ENCODE data around the gene ATF6. TPM values are rescaled to one million over a fixed set of nuclear protein-coding genes. Genes with fewer than 3 reads are reported as not detected.

The ATF6 gene
- total RNA-seq, 1 experiment from 2014 or later, result 16.4 TPM

DNA sequence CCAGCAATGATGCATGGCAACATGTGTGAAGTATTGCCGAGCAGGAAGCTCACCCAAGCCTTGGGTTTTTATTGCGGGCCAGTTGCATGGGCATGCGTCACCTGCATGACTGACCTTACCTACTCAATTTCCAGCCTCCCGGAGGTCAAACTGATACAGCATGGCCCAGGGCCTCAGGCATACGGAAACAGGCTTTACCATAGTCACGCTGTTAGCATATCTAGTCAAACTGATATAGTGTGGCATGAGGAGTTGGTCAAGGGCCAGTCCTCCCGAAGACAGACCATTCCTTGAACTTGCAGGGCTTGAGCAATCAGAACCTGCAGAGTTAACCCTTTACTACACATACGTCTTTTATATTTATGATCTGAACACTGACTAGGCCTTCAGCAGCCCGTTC lies 22.9 kb upstream of the ATF6 start:
- Histone ChIP-seq H3K27ac (ENCODE audit: low read length) (no peak overlapping the region), H3K9me3 (ENCODE audit: control insufficient read depth, insufficient read depth, low read depth, low read length) (no peaks in the 10 kb centered on the region), H3K4me1 (ENCODE audit: control insufficient read depth, insufficient read depth, low read length) (no peaks in the 10 kb centered on the region), H3K36me3 (ENCODE audit: control insufficient read depth, insufficient read depth, low read length) (no peaks in the 10 kb centered on the region), H3K4me3 (ENCODE audit: low read depth in 2 of 2, low read length in 2 of 2) (no peak overlapping the region), H3K27me3 (ENCODE audit: control insufficient read depth, insufficient read depth, low read length) (no peaks in the 10 kb centered on the region)
- BruUV-seq (replicated peaks), result no TSS peak
- TF ChIP-seq, protein P1, sequence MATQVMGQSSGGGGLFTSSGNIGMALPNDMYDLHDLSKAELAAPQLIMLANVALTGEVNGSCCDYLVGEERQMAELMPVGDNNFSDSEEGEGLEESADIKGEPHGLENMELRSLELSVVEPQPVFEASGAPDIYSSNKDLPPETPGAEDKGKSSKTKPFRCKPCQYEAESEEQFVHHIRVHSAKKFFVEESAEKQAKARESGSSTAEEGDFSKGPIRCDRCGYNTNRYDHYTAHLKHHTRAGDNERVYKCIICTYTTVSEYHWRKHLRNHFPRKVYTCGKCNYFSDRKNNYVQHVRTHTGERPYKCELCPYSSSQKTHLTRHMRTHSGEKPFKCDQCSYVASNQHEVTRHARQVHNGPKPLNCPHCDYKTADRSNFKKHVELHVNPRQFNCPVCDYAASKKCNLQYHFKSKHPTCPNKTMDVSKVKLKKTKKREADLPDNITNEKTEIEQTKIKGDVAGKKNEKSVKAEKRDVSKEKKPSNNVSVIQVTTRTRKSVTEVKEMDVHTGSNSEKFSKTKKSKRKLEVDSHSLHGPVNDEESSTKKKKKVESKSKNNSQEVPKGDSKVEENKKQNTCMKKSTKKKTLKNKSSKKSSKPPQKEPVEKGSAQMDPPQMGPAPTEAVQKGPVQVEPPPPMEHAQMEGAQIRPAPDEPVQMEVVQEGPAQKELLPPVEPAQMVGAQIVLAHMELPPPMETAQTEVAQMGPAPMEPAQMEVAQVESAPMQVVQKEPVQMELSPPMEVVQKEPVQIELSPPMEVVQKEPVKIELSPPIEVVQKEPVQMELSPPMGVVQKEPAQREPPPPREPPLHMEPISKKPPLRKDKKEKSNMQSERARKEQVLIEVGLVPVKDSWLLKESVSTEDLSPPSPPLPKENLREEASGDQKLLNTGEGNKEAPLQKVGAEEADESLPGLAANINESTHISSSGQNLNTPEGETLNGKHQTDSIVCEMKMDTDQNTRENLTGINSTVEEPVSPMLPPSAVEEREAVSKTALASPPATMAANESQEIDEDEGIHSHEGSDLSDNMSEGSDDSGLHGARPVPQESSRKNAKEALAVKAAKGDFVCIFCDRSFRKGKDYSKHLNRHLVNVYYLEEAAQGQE (IDR thresholded peaks at IDR 0.05; ENCODE audit: insufficient read depth in 1 of 2, low read depth in 2 of 2, low read length in 1 of 2), result no peak
- no peak for TF ChIP-seq POLR2AphosphoS5 (IDR thresholded peaks at IDR 0.05; ENCODE audit: low read depth, low read length)
- TF ChIP-seq, protein P2, sequence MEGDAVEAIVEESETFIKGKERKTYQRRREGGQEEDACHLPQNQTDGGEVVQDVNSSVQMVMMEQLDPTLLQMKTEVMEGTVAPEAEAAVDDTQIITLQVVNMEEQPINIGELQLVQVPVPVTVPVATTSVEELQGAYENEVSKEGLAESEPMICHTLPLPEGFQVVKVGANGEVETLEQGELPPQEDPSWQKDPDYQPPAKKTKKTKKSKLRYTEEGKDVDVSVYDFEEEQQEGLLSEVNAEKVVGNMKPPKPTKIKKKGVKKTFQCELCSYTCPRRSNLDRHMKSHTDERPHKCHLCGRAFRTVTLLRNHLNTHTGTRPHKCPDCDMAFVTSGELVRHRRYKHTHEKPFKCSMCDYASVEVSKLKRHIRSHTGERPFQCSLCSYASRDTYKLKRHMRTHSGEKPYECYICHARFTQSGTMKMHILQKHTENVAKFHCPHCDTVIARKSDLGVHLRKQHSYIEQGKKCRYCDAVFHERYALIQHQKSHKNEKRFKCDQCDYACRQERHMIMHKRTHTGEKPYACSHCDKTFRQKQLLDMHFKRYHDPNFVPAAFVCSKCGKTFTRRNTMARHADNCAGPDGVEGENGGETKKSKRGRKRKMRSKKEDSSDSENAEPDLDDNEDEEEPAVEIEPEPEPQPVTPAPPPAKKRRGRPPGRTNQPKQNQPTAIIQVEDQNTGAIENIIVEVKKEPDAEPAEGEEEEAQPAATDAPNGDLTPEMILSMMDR (IDR thresholded peaks at IDR 0.05), result no peak
- no peak for TF ChIP-seq SIN3A (IDR thresholded peaks at IDR 0.05; ENCODE audit: borderline replicate concordance, insufficient read depth, low read depth, low read length)
- TF ChIP-seq TCF7L2 (IDR thresholded peaks at IDR 0.05; ENCODE audit: low read depth, low read length), result no peak
- ATAC-seq (no peak), DNase-seq (ENCODE audit: low read depth, low spot score) (no peak)
- ChIA-PET POLR2A (no interaction called here), CTCF (interaction anchor here (1.0 to 1.5 kb wide), 2 partner anchors 256 to 294 kb away, joined by 4 to 16 read pairs; no protein-coding TSS in a partner anchor)
- in situ Hi-C loops (cut with HindIII; ENCODE audit: low pct_unique_long_range_greater_than_20kb, low sequenced_read_pairs), result loop anchor here (25.0 kb wide), 1 partner anchor 206 kb away; the partner anchor contains the start of gene FCGR3A
- intact Hi-C loops (cut with micrococcal nuclease; ENCODE audit: unreplicated experiment), result loop anchor here (10.0 kb wide), 2 partner anchors 208 to 258 kb away; no protein-coding TSS in a partner anchor

DNA sequence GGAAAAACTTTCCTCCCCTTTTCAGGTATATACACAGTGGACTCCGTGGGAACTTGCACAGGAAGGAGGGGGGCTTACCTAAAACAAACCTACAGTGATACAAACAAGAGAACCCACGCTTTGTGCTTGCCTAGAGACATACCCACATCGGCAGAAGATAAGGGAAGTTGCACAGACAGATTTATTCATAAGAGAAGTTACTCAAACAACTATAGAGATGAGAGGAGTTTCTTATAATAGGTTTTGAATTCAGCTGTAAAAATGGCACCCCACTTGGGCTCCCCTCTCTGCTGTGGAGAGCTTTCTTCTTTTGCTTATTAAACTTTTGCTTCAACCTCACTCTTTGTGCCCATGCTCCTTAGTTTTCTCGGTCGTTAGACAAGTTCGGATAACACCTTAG lies 18.3 kb upstream of the ATF6 start:
- H3K27ac ChIP-seq (ENCODE audit: low read length), result no peak overlapping the region
- ChIA-PET CTCF (no interaction called here), POLR2A (no interaction called here)
- no peak for ATAC-seq
- DNase-seq (ENCODE audit: low read depth, low spot score), result no peak
- H3K36me3 ChIP-seq (ENCODE audit: control insufficient read depth, insufficient read depth, low read length), result peaks cover 9% of the 10 kb centered on the region; the same call in 1 of the 2 replicates
- intact Hi-C loops (cut with micrococcal nuclease; ENCODE audit: unreplicated experiment), result loop anchor here (10.0 kb wide), 2 partner anchors 213 to 263 kb away; no protein-coding TSS in a partner anchor
- H3K4me3 ChIP-seq (ENCODE audit: low read depth in 2 of 2, low read length in 2 of 2), result no peak overlapping the region
- in situ Hi-C loops (cut with HindIII; ENCODE audit: low pct_unique_long_range_greater_than_20kb, low sequenced_read_pairs), result loop anchor here (25.0 kb wide), 1 partner anchor 210 kb away; the partner anchor contains the start of gene FCGR3A
- H3K9me3 ChIP-seq (ENCODE audit: control insufficient read depth, insufficient read depth, low read depth, low read length), result no peaks in the 10 kb centered on the region
- H3K4me1 ChIP-seq (ENCODE audit: control insufficient read depth, insufficient read depth, low read length), result peaks cover 8% of the 10 kb centered on the region
- no TSS peak for BruUV-seq (replicated peaks)
- TF ChIP-seq, protein P1 (IDR thresholded peaks at IDR 0.05; ENCODE audit: insufficient read depth in 1 of 2, low read depth in 2 of 2, low read length in 1 of 2), result no peak
- no peak for TF ChIP-seq TCF7L2 (IDR thresholded peaks at IDR 0.05; ENCODE audit: low read depth, low read length)
- TF ChIP-seq, protein P2 (IDR thresholded peaks at IDR 0.05), result no peak
- TF ChIP-seq SIN3A (IDR thresholded peaks at IDR 0.05; ENCODE audit: borderline replicate concordance, insufficient read depth, low read depth, low read length), result no peak
- TF ChIP-seq POLR2AphosphoS5 (IDR thresholded peaks at IDR 0.05; ENCODE audit: low read depth, low read length), result no peak
- no peaks in the 10 kb centered on the region for H3K27me3 ChIP-seq (ENCODE audit: control insufficient read depth, insufficient read depth, low read length)

Data from Panc1 (cell line).